Epithelial cell of prostate (primary cell): Measurements from ENCODE around the gene RPS27L.
"Not testable (repeated sequence)": the region's sequence is repeated elsewhere in the genome, so short reads cannot be mapped to it uniquely, and the experiment has no call there.

Source experiments
- DNase-seq: peaks from one replicate; pipeline ENCODE4 v3.0.0-alpha.2; 2011; ENCODE audit warnings: low read depth, low spot score
- H3K27ac ChIP-seq: fragments of 450-650 bp; 2 replicates; pipeline ENCODE4 v1.5.1; 2017; ENCODE audit warnings: mild to moderate bottlenecking

The RPS27L gene

GRCh38 chr15:63145426-63145825 is 11.9 kb downstream of the RPS27L start:
- DNase-seq, result no peak
- H3K27ac ChIP-seq, result no peak overlapping the region

DNA sequence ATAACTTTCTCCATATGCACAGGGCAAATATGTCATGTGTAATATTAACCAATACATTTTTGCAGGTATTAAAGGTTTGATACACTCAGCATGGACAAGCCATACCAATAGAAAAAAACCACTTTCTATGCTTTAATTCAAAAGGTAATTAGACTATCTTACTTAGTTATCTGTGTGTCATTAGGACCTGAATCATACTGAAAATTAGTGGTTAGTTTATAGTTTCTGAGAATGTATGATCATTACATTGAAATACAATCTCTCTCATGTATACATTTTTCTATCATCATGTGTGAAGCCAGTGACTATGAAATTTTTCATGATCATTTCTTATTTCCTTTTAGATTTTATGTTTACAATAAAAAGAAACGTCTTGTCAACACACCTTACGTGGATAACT is 16.3 kb downstream of the RPS27L start:
- DNase-seq, result no peak
- no peak overlapping the region for H3K27ac ChIP-seq

DNA sequence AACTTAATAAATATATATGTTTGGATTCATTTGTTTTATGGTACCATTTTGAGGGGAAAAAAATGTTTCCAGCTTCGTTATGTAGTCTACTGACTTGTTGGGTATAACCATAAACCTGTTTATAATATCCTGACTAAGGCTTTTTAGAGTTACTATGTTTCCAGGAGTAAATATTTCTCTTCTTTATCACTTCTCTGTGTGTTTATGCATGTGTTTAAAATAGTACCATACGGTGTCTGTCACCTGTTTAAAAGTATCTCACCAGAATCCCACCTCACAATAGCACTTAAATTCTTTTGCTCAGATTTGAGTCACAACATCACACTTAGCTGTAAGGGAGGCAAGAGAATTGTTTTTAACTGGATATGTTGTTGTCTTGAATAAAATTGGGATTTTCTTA is 20.5 kb downstream of the RPS27L start:
- no peak for DNase-seq
- H3K27ac ChIP-seq, result peak overlapping the region; percentile 93

- H3K27ac ChIP-seq, result peak overlapping the region; percentile 93
- DNase-seq, result peak; percentile 71
These were observed 21.5 kb downstream of the RPS27L start for GRCh38 chr15:63135804-63136203.

DNA sequence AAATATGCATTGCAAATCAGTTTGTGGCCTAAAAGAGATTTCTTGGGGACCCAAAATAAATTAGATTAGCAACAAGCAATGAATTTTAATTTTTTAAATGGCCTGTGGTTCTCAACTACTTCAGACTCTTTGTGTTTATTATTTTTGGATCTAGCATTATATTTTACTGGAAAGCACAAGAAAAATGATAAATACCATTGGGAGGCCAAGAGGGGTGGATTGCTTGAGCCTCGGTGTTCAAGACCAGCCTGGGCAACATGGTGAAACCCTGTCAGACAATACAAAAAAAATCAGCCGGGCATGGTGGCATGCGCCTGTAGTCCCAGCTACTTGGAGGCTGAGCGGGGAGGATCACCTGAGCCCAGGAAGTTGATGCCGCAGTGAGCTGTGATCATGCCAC is 22.0 kb downstream of the RPS27L start:
- DNase-seq, result no peak
- H3K27ac ChIP-seq, result peak overlapping the region; percentile 93

DNA sequence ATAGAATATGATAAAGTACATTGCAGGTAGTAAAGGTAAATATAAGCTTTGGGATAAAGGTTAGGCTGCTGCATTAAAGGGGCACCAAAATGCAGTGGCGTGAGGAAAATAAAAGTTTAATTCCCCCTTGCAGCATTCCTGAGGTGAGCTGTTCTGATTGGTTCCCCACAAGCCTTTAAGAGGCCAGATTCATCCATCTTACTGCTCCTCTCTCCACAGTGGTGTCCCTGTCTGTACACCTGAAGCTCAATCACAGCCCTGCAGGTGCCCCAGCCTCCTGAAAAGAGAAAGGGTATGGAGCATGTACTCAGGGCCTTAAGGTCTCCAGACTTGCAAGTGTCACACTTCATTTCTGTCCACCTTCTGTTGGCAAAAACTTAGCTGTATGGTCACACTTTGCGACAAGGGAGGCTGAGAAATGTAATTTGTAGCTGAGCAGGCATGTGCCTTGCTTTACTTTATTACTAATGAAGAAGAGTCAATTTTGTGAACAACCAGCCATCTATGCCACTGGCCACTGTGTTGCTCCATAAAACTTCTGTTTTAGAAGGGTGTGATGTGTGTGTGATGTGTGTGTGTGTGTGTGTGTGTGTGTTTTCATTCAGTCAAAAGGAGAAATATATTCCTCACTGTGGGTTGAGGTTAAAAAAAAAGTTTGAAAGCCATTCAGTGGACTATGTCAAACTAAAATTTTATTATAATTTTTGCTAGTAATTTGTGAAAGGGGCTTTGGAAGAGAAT is 22.9 kb downstream of the RPS27L start:
- peak overlapping the region; percentile 93 for H3K27ac ChIP-seq
- DNase-seq, result no peak

DNA sequence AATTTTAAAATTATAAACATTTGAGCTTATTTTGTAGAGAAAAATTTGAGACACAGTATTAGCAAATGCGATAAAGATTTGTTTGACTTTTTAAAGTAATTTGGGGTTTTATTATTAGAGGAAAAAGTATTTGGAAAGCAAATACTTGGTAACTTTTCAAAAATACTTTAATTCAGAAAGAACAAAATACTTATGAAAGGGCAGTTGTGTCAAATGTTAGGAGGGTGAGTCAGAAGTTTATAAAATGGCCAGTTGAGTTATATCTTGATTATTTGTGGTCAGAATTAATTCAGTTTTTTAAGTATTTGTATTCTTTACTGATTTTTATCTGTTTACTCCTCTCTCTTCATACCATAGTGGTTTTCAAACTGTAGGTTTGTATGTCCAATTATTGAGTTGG is 23.5 kb downstream of the RPS27L start:
- peak overlapping the region; percentile 93 for H3K27ac ChIP-seq
- no peak for DNase-seq

GRCh38 chr15:63126726-63127125 is 30.6 kb downstream of the RPS27L start:
- no peak overlapping the region for H3K27ac ChIP-seq
- no peak for DNase-seq

- no peak for DNase-seq
- H3K27ac ChIP-seq, result no peak overlapping the region
These were observed 32.8 kb downstream of the RPS27L start for GRCh38 chr15:63124506-63124905.

GRCh38 chr15:63122002-63122875 is 35.0 kb downstream of the RPS27L start:
- H3K27ac ChIP-seq, result peak overlapping the region; percentile 57
- peak; percentile 26 for DNase-seq

DNA sequence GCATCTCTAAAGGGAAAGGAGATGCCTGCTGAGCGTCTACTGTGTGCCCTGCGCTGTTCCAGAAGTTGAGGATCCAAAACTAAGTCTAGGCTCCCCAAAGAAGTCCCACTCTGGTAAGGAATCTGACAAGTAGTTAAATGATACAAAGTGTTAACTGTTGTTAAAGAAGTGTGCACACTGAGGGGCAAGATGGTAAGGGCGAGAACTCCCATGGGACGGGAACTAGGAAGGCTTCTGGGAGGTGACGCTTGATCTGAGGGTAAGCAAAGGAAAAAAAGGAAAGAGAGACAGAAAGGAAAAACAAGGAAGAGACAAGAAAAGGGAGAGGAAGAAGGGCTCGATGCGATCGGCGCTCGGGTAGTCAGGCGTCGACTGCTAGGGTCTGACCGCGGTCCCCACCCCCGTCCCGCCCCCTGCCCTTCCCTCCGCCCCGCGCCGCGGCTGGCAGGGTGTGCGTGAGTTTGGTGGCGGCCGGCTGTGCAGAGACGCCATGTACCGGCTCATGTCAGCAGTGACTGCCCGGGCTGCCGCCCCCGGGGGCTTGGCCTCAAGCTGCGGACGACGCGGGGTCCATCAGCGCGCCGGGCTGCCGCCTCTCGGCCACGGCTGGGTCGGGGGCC is 35.8 kb downstream of the RPS27L start, which contains the start of gene LACTB:
Gene LACTB (plus strand): TSS at position 480 of the 620 bp plus-strand sequence. CDS start 11 bp downstream, at position 491.
- H3K27ac ChIP-seq, result peak within 1 kb of the TSS; percentile 57
- peak; percentile 37 for DNase-seq

- no peak for DNase-seq
- H3K27ac ChIP-seq, result no peak overlapping the region
These were observed 38.4 kb downstream of the RPS27L start for GRCh38 chr15:63118854-63119253.

DNA sequence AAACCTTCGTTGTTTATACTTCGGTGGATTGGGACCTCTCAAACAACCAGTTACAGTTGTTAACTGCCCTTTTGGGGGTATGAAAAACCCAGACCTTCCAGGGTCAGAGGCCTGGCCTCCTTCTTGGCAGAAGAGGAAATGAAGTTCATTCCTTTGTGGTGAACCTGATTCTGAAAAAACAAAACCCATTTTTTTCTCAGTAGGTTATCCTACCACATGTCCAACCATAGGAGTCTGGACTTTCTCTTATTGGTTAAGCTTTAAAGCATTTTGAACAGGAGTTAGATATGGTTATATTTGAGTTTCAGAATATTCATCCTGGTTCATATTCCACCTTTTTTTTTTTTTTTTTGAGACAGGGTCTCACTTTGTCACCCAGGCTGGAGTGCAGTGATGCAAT is 42.8 kb downstream of the RPS27L start:
- H3K27ac ChIP-seq, result no peak overlapping the region
- DNase-seq, result no peak

- DNase-seq, result no peak
- no peak overlapping the region for H3K27ac ChIP-seq
These were observed 44.4 kb downstream of the RPS27L start for GRCh38 chr15:63112871-63113270.

DNA sequence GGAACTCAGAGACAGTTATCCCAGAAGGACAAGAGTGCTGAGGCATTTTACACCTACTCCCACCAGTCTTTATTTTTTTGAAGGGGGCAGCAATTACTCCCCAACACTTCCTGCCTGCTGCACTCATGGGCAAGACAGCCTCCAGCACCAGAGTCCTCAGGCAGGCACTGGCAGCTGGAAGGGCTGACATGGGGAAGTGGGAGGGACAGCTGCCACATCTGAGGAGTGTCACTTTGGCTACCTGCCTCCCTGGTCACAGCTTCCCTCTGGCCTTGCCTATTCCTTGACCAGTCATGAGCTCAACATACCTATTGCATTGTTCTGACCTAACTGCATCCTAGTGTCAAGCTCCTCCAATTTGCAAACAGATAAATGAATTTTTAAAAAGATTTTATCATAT is 45.8 kb downstream of the RPS27L start:
- no peak overlapping the region for H3K27ac ChIP-seq
- no peak for DNase-seq

DNA sequence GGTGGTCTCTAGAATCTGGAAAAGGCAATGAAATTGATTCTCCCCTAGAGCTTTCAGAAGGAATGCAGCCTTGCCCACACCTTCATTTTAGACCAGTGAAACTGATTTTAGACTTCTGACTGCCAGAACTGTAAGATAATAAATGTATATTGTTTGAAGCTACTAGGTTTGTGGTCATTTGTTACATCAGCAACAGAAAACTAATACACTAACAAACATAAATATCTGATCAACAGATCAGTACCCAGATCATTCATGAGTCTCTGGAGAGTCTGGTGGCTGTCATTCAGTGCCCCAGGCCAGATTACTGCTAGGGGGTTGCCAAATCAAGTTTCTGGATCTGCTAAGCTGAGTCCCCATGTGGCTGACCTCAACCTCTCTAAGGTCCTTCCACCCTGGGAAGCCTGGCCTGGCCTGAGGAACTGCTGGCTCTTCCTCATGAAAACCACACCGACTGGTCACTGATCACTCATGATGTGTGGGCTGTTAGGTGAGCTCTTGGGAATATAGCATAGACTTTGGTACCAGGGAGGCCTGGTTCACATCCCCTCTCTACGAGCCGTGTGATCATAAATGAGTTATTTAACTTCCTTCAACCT is 46.8 kb downstream of the RPS27L start:
- no peak for DNase-seq

GRCh38 chr15:63109920-63110319 is 47.4 kb downstream of the RPS27L start:
- no peak for DNase-seq
- H3K27ac ChIP-seq, result no peak overlapping the region

More for the DNA sequence above, 46.8 kb downstream of the RPS27L start:
- no peak overlapping the region for H3K27ac ChIP-seq

GRCh38 chr15:63109498-63109897 is 47.8 kb downstream of the RPS27L start:
- no peak for DNase-seq
- H3K27ac ChIP-seq, result no peak overlapping the region

- no peak for DNase-seq
- no peak overlapping the region for H3K27ac ChIP-seq
These were observed 49.3 kb downstream of the RPS27L start for GRCh38 chr15:63107895-63108546.

- DNase-seq, H3K27ac ChIP-seq: not testable (repeated sequence)
These were observed 51.9 kb downstream of the RPS27L start for GRCh38 chr15:63105354-63105753.
